ENCODE measurements around the gene GIGYF2.

- TF ChIP-seq CTCF (IDR thresholded peaks at IDR 0.05) (no peak), EP300 (IDR thresholded peaks at IDR 0.05) (no peak), POLR2A (IDR thresholded peaks at IDR 0.05) (no peak), POLR2AphosphoS5 (IDR thresholded peaks at IDR 0.05) (no peak)
These were observed 166.9 kb downstream of the GIGYF2 start for GRCh38 chr2:232863996-232864395.

All from gastroesophageal sphincter (tissue), 3 donors.